Esophagus squamous epithelium (tissue), 4 donors: ENCODE results near the gene TRABD2B.

Experiments used
- POLR2A ChIP-seq, 4 donors: fragments of 450-650 bp; IDR thresholded peaks; one replicate each; pipeline ENCODE4 v1.6.1; 2017; ENCODE audit warnings: antibody characterized with exemption in 4 of 4, mild to moderate bottlenecking in 4 of 4, moderate library complexity in 3 of 4
- TF ChIP-seq, protein P1 (sequence below), 6 experiments: fragments of 450-650 bp in 4 of 6; fragments of 200-600 bp in 2 of 6; sonication (generic) in 2 of 6; IDR thresholded peaks; one replicate each; pipeline ENCODE4 v1.5.1; 2016 to 2019; ENCODE audit warnings: antibody characterized with exemption in 6 of 6, mild to moderate bottlenecking in 4 of 6, moderate library complexity in 4 of 6

- TF ChIP-seq, protein P1, sequence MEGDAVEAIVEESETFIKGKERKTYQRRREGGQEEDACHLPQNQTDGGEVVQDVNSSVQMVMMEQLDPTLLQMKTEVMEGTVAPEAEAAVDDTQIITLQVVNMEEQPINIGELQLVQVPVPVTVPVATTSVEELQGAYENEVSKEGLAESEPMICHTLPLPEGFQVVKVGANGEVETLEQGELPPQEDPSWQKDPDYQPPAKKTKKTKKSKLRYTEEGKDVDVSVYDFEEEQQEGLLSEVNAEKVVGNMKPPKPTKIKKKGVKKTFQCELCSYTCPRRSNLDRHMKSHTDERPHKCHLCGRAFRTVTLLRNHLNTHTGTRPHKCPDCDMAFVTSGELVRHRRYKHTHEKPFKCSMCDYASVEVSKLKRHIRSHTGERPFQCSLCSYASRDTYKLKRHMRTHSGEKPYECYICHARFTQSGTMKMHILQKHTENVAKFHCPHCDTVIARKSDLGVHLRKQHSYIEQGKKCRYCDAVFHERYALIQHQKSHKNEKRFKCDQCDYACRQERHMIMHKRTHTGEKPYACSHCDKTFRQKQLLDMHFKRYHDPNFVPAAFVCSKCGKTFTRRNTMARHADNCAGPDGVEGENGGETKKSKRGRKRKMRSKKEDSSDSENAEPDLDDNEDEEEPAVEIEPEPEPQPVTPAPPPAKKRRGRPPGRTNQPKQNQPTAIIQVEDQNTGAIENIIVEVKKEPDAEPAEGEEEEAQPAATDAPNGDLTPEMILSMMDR (IDR thresholded peaks at IDR 0.05) = no peak
- TF ChIP-seq POLR2A (IDR thresholded peaks at IDR 0.05) = no peak
Measured at GRCh38 chr1:47886141-47886540, 111.0 kb downstream of the TRABD2B start.
